H1 (cell line): ENCODE results near the gene CMSS1. TPM values are rescaled to one million over a fixed set of nuclear protein-coding genes. Genes with fewer than 3 reads are reported as not detected.

Experiments used
- CTCF ChIA-PET: fragments of 300-600 bp; sonication (Branson Sonifier 250); formaldehyde crosslinking; loops from one replicate; lab custom pipeline; 2021; ENCODE audit not compliant: partially characterized antibody; lab: Charles Lee
- POLR2A ChIA-PET: fragments of 300-600 bp; sonication (Branson Sonifier 250); formaldehyde crosslinking; loops from one replicate; lab custom pipeline; 2021; ENCODE audit warnings: inconsistent platforms; ENCODE audit not compliant: partially characterized antibody; lab: Charles Lee
- DNase-seq, 2 experiments: peaks; one replicate each; pipeline versions ENCODE4 v3.0.0 to v3.0.0-alpha.2; 2010 to 2022; ENCODE audit warnings: low spot score in 2 of 2, low read depth in 1 of 2, mixed read lengths in 1 of 2
- FAIRE-seq: peaks from 2 replicates; lab custom pipeline; 2011; peaks lifted over from hg19 to GRCh38; lab: Jason Lieb, UNC
- H2AFZ ChIP-seq: 2 replicates; pipeline ENCODE4 v1.8.1; 2012; ENCODE audit warnings: low read length, inconsistent platforms
- H2AK5ac ChIP-seq: 2 replicates; pipeline ENCODE4 v1.6.1; 2013; ENCODE audit warnings: low read depth, low read length
- H2BK120ac ChIP-seq: replicated peaks from 2 replicates; pipeline ENCODE3; 2013; ENCODE audit warnings: low read depth, low read length, inconsistent platforms
- H2BK12ac ChIP-seq: 2 replicates; pipeline ENCODE4 v1.6.1; 2013; ENCODE audit warnings: low read depth, low read length
- H2BK15ac ChIP-seq: 2 replicates; pipeline ENCODE4 v1.6.1; 2013; ENCODE audit warnings: low read length
- H2BK20ac ChIP-seq: 2 replicates; pipeline ENCODE4 v1.6.1; 2013; ENCODE audit warnings: low read length
- H2BK5ac ChIP-seq: 2 replicates; pipeline ENCODE4 v1.6.1; 2013; ENCODE audit warnings: low read depth, low read length
- H3K14ac ChIP-seq: 2 replicates; pipeline ENCODE4 v1.6.1; 2013; ENCODE audit warnings: inconsistent platforms; ENCODE audit not compliant: insufficient read length
- H3K18ac ChIP-seq: 2 replicates; pipeline ENCODE4 v1.6.1; 2013; ENCODE audit warnings: low read length; ENCODE audit errors: extremely low read depth
- H3K23ac ChIP-seq: 2 replicates; pipeline ENCODE4 v1.6.1; 2013; ENCODE audit warnings: inconsistent platforms; ENCODE audit not compliant: insufficient read length
- H3K23me2 ChIP-seq: 2 replicates; pipeline ENCODE4 v1.6.1; 2013; ENCODE audit warnings: low read depth, low read length
- H3K27ac ChIP-seq: 2 replicates; pipeline ENCODE4 v1.6.1; 2011; ENCODE audit warnings: low read depth, low read length, inconsistent platforms
- H3K27me3 ChIP-seq, 4 experiments: replicated peaks in 1 of 4; 1 replicate in 1 of 4; 2 replicates in 3 of 4; pipeline versions ENCODE4 v1.6.1 to v1.8.1; 2011 to 2013; ENCODE audit warnings: low read length in 3 of 4, mild to moderate bottlenecking in 3 of 4, inconsistent platforms in 2 of 4, mixed read lengths in 2 of 4, moderate library complexity in 1 of 4; ENCODE audit not compliant: control insufficient read depth in 3 of 4, insufficient read depth in 3 of 4; ENCODE audit errors: extremely low read depth in 1 of 4
- H3K36me3 ChIP-seq, 4 experiments: 2 replicates each; pipeline versions ENCODE4 v1.6.1 to v1.8.1; 2011 to 2013; ENCODE audit warnings: mild to moderate bottlenecking in 4 of 4, low read length in 3 of 4, moderate library complexity in 2 of 4, control low read depth in 1 of 4, inconsistent platforms in 1 of 4; ENCODE audit not compliant: insufficient read depth in 4 of 4, control insufficient read depth in 2 of 4
- H3K4ac ChIP-seq: replicated peaks from 2 replicates; pipeline ENCODE3; 2013; ENCODE audit warnings: low read length, low read depth, mixed read lengths, inconsistent platforms; ENCODE audit not compliant: insufficient read length
- H3K4me1 ChIP-seq, 4 experiments: replicated peaks in 1 of 4; 1 replicate in 1 of 4; 2 replicates in 3 of 4; pipeline versions ENCODE4 v1.6.1 to v1.8.1; 2011 to 2013; ENCODE audit warnings: low read length in 3 of 4, inconsistent platforms in 2 of 4, mixed read lengths in 1 of 4; ENCODE audit not compliant: insufficient read depth in 4 of 4, control insufficient read depth in 3 of 4
- H3K4me2 ChIP-seq, 2 experiments: 2 replicates each; pipeline versions ENCODE4 v1.6.1 to v1.8.1; 2011 to 2013; ENCODE audit warnings: low read depth in 2 of 2, low read length in 2 of 2, control low read depth in 1 of 2, inconsistent platforms in 1 of 2, mild to moderate bottlenecking in 1 of 2; ENCODE audit not compliant: insufficient read depth in 1 of 2
- H3K4me3 ChIP-seq, 4 experiments: fragments of 200-600, 300-600 bp in 1 of 4; sonication (generic), shearing (Covaris generic), sonication (Bioruptor Twin) in 1 of 4; 2 replicates each; pipeline versions ENCODE4 v1.5.1 to v1.8.1; 2011 to 2016; ENCODE audit warnings: low read length in 4 of 4, low read depth in 3 of 4, control low read depth in 2 of 4, inconsistent platforms in 2 of 4, mild to moderate bottlenecking in 2 of 4, mixed read lengths in 1 of 4, moderate library complexity in 1 of 4; ENCODE audit not compliant: insufficient read depth in 2 of 4; ENCODE audit errors: extremely low read depth in 1 of 4
- H3K56ac ChIP-seq: replicated peaks from 2 replicates; pipeline ENCODE3; 2013; ENCODE audit warnings: low read depth, mild to moderate bottlenecking, mixed read lengths, low read length, inconsistent platforms; ENCODE audit not compliant: insufficient read length
- H3K79me1 ChIP-seq: 2 replicates; pipeline ENCODE4 v1.6.1; 2013; ENCODE audit warnings: low read depth, low read length, control low read depth
- H3K79me2 ChIP-seq, 2 experiments: 2 replicates each; pipeline versions ENCODE4 v1.6.1 to v1.8.1; 2012 to 2013; ENCODE audit warnings: low read length in 2 of 2, mild to moderate bottlenecking in 2 of 2, inconsistent platforms in 1 of 2; ENCODE audit not compliant: insufficient read depth in 2 of 2, control insufficient read depth in 1 of 2
- H3K9ac ChIP-seq, 4 experiments: replicated peaks in 1 of 4; 1 replicate in 1 of 4; 2 replicates in 3 of 4; pipeline versions ENCODE4 v1.6.1 to v1.8.1; 2011 to 2013; ENCODE audit warnings: low read depth in 3 of 4, low read length in 3 of 4, control low read depth in 2 of 4, mild to moderate bottlenecking in 2 of 4, moderate library complexity in 2 of 4, inconsistent platforms in 1 of 4; ENCODE audit errors: extremely low read depth in 1 of 4
- H3K9me3 ChIP-seq, 2 experiments: 2 replicates each; pipeline versions ENCODE4 v1.6.1 to v1.8.1; 2012 to 2013; ENCODE audit warnings: mild to moderate bottlenecking in 2 of 2, moderate library complexity in 2 of 2, control low read depth in 1 of 2, inconsistent platforms in 1 of 2, low read depth in 1 of 2, low read length in 1 of 2, mixed read lengths in 1 of 2; ENCODE audit not compliant: insufficient read depth in 2 of 2
- H4K20me1 ChIP-seq, 2 experiments: replicated peaks in 1 of 2; 2 replicates each; pipeline versions ENCODE3 to v1.8.1; 2011 to 2013; ENCODE audit warnings: inconsistent platforms in 2 of 2, low read length in 2 of 2, mild to moderate bottlenecking in 1 of 2; ENCODE audit not compliant: insufficient read depth in 2 of 2, control insufficient read depth in 1 of 2
- H4K5ac ChIP-seq: 2 replicates; pipeline ENCODE4 v1.6.1; 2013; ENCODE audit warnings: low read length, low read depth, mixed read lengths, inconsistent platforms; ENCODE audit not compliant: insufficient read length
- H4K8ac ChIP-seq: 2 replicates; pipeline ENCODE4 v1.8.0; 2013; ENCODE audit warnings: mild to moderate bottlenecking, moderate library complexity, low read length, inconsistent platforms; ENCODE audit not compliant: insufficient read depth; ENCODE audit errors: extremely low read depth
- H4K91ac ChIP-seq: replicated peaks from 2 replicates; pipeline ENCODE3; 2013; ENCODE audit warnings: low read length, mixed read lengths, inconsistent platforms; ENCODE audit not compliant: insufficient read length
- CTCF ChIP-seq, 3 experiments: IDR thresholded peaks; 1 replicate in 2 of 3; 2 replicates in 1 of 3; pipeline versions ENCODE4 v1.5.1 to v1.6.1; 2011; ENCODE audit warnings: low read length in 3 of 3, mild to moderate bottlenecking in 3 of 3, inconsistent platforms in 2 of 3, low read depth in 1 of 3, moderate library complexity in 1 of 3; ENCODE audit not compliant: insufficient read depth in 1 of 3; ENCODE audit errors: control extremely low read depth in 1 of 3
- RAD21 ChIP-seq, 2 experiments: IDR thresholded peaks in 1 of 2; conservative IDR thresholded peaks in 1 of 2; 2 replicates each; pipeline ENCODE4 v1.6.1; 2011; ENCODE audit warnings: low read depth in 2 of 2, low read length in 2 of 2, improper control_type of control experiment in 1 of 2, inconsistent platforms in 1 of 2, mild to moderate bottlenecking in 1 of 2, moderate library complexity in 1 of 2
- RBBP5 ChIP-seq: IDR thresholded peaks from 2 replicates; pipeline ENCODE4 v1.7.1; 2012; ENCODE audit warnings: low read depth, mild to moderate bottlenecking, inconsistent platforms, low read length, moderate library complexity, borderline replicate concordance
- TEAD4 ChIP-seq: IDR thresholded peaks from 2 replicates; pipeline ENCODE4 v1.6.1; 2012; ENCODE audit warnings: low read depth, low read length, inconsistent platforms, mixed read lengths
- WGBS, 2 experiments: shearing (Covaris generic) in 1 of 2; methylation state at CpG; one replicate each; pipeline versions ENCODE4 v1.1.6 to v1.1.7; 2013 to 2015; ENCODE audit warnings: low lambda C conversion rate in 2 of 2, mixed read lengths in 2 of 2, inconsistent platforms in 1 of 2, low coverage in 1 of 2, missing lambda C conversion rate in 1 of 2; ENCODE audit not compliant: insufficient replicate concordance in 2 of 2, insufficient coverage in 1 of 2, insufficient read length in 1 of 2; ENCODE audit errors: extremely low coverage in 1 of 2, missing lambda C conversion rate in 1 of 2; 5-methylcytosine and 5-hydroxymethylcytosine counted together
- polyA plus RNA-seq, 7 experiments: library from polyadenylated mRNA; depleted of rRNA in 3 of 7; stranded (reverse) in 5 of 7; unstranded in 2 of 7; fragments of >200 nt in 5 of 7; fragments of 200-250 nt in 2 of 7; gene quantifications; 1 replicate in 5 of 7; 2 replicates in 1 of 7; 4 replicates in 1 of 7; pipeline versions ENCODE4 v1.2.1 to v1.2.3, GENCODE V29; 2011 to 2013; ENCODE audit warnings: missing spikeins in 2 of 7, mixed read lengths in 2 of 7
- total RNA-seq: library from RNA; stranded (reverse); fragmentation: NEBNext Ultra II Directional; extraction: Animal tissue kit (Norgen Biotek cat#: 25700); gene quantifications from 2 replicates; pipeline ENCODE4 v1.2.1, GENCODE V29; 2021

CMSS1 gene
- total and polyA plus RNA-seq, 2 of the 8 experiments (the other 6 are each of a cell fraction or from before 2014, with no cell fraction given), result 15.2 to 75.1 TPM

DNA sequence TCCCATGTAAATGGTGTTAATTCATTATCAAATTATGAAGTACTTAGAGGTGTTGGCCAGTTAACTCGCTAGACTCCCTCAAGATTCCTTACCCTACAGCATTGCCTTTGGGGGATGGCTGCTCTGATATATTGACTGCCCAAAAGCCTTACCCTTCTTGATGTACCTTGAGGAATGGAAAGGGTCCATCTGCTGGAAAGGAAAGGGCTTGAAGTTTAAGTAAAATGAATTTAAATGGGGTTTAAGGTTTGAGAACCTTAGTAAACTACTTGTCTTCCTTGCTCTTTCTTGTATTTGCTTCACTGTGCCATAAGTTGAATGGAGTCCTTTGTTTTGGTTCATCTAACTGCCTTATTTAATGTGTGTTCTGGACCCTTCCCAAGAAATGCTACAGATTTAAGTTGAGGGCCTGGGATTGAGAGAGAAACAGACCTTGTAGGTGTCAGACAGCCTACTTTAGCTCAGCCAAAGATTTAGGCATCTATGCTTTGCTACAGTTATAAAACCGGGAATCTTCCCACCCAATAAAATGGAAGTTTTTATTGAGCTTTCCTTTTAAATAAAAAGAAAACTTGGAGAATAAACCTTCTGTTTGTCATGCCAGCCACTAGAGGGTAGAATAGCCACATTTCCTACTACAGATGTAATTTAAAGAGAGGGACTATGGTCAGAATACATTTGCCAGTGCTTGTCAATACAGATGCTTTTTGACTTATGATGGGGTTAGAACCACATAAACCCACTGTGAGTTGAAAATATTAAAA is 25.3 kb downstream of the CMSS1 start:
- H3K4me2 ChIP-seq, result no peak overlapping the region
- H2BK12ac ChIP-seq, result no peak overlapping the region
- no peak overlapping the region for H3K18ac ChIP-seq
- peaks cover 0 to 2% of the 10 kb centered on the region in 2 experiments for H4K20me1 ChIP-seq
- peaks cover 0 to 7% (median 4%) of the 10 kb centered on the region in 4 experiments; a peak in 3 of 7 replicates for H3K4me1 ChIP-seq
- no peak overlapping the region for H2BK20ac ChIP-seq
- no peak overlapping the region for H3K56ac ChIP-seq
- H3K36me3 ChIP-seq, result no peaks in the 10 kb centered on the region
- peaks cover 3% of the 10 kb centered on the region for H3K79me1 ChIP-seq
- H2BK15ac ChIP-seq, result no peak overlapping the region
- no peak overlapping the region for H3K27ac ChIP-seq
- no peaks in the 10 kb centered on the region for H3K23me2 ChIP-seq
- H4K8ac ChIP-seq, result no peak overlapping the region
- H3K4me3 ChIP-seq, result no peak overlapping the region
- H3K27me3 ChIP-seq, result no peaks in the 10 kb centered on the region
- no peak overlapping the region for H4K5ac ChIP-seq
- ChIA-PET POLR2A (interaction anchor here (1.3 to 2.5 kb wide), 2 partner anchors 25 to 411 kb away, joined by 3 to 5 read pairs; partner anchors contain the start of gene CMSS1), CTCF (interaction anchor here (0.6 to 2.3 kb wide), 40 partner anchors 9 to 424 kb away, joined by 3 to 21 read pairs (median 5); partner anchors contain the start of gene TBC1D23)
- no peak overlapping the region for H3K9ac ChIP-seq
- DNase-seq (no peak), FAIRE-seq (peak; percentile 13)
- no peaks in the 10 kb centered on the region for H3K9me3 ChIP-seq
- no peak overlapping the region for H2AFZ ChIP-seq
- no peak for TF ChIP-seq RBBP5
- TF ChIP-seq CTCF (IDR thresholded peaks at IDR 0.05; ENCODE audit: control extremely low read depth in 1 of 3, insufficient read depth in 1 of 3, low read depth in 1 of 3, low read length in 3 of 3), result peak in 2 of 3 experiments; percentile 29 to 56; a peak in 2 of 4 replicates
- TF ChIP-seq TEAD4, result peak; percentile 74; the same call in 1 of the 2 replicates
- TF ChIP-seq RAD21 (IDR thresholded peaks at IDR 0.05 in 1 of 2, conservative IDR thresholded peaks at IDR 0.05 in 1 of 2; ENCODE audit: low read depth in 2 of 2, low read length in 2 of 2), result peak; percentile 76 to 82
- no peak overlapping the region for H3K4ac ChIP-seq
- H2AK5ac ChIP-seq, result no peak overlapping the region
- WGBS, 2 experiments, result 61% methylated on average over 2 of the region's 2 CpGs; no CpG with 5 or more reads in 1 of the 2 experiments
- no peak overlapping the region for H2BK5ac ChIP-seq
- no peak overlapping the region for H4K91ac ChIP-seq
- no peak overlapping the region for H3K23ac ChIP-seq
- peaks cover 0 to 14% of the 10 kb centered on the region in 2 experiments; a peak in 2 of 4 replicates for H3K79me2 ChIP-seq
- H3K14ac ChIP-seq, result no peak overlapping the region
- no peak overlapping the region for H2BK120ac ChIP-seq
